ENCODE measurements around the gene CRLF1.

GRCh38 chr19:18603958-18604819 is 2.4 kb downstream of the CRLF1 start:
- TF ChIP-seq ZNF132 (tag by site-specific recombination; IDR thresholded peaks at IDR 0.05; ENCODE audit: borderline replicate concordance) (no peak), HOXA7 (CRISPR knock-in tag; IDR thresholded peaks at IDR 0.05; ENCODE audit: borderline replicate concordance) (no peak), CTCF (tag by site-specific recombination; IDR thresholded peaks at IDR 0.05) (no peak)
